ENCODE data around the gene MEN1.

Gene MEN1

DNA sequence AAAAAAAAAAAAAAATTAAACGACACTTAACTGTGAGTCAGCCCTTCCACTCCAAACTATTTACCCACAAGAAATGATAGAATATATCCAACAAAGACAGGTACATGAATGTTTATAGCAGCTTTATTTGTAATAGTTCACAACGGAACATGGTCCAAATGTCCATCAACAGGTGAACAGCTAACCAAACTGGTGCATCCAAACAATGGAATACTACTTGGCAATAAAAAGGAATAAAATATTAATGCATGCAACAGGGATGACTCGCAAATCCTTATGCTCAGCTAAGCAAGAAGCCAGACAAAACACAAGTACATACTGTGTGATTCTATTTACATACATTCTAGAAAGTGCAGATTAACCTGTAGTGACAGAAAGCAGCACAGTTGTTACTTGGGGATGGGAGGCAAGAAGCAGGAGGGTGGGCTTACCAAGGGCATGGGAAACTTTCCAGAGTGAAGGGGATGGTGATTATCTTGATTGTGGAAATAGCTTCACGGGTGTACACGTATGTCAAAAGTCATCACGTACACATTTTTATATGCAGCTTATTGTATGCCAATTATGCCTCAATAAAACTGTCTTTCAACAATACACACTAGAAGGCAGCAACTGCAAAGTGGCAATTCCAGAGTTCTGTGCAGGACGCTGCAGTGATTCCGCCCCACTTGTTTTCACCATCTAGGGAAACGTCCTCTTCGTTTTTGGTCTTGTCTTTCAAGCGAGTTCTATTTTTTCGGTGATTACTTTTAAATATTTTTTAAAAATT lies 25.4 kb downstream of the MEN1 start:
- no peaks in the 10 kb centered on the region; the same call in 1 of the 2 replicates for H3K4me1 ChIP-seq (ENCODE audit: low read length)
- no peaks in the 10 kb centered on the region for H3K79me2 ChIP-seq (ENCODE audit: low read length)
- no peak overlapping the region for H3K4me2 ChIP-seq (ENCODE audit: low read depth, low read length)
- H2AFZ ChIP-seq (ENCODE audit: low read length), result no peak overlapping the region
- no peak for DNase-seq
- no peaks in the 10 kb centered on the region for H4K20me1 ChIP-seq (ENCODE audit: insufficient read depth, low read length)
- no peaks in the 10 kb centered on the region for H3K36me3 ChIP-seq (replicated peaks; ENCODE audit: insufficient read depth, low read length)
- no peaks in the 10 kb centered on the region for H3K27me3 ChIP-seq (replicated peaks; ENCODE audit: insufficient read depth, low read length)
- peaks cover 6% of the 10 kb centered on the region; the same call in 1 of the 2 replicates for H3F3A ChIP-seq (ENCODE audit: insufficient read depth, low read length)
- no peak overlapping the region for H3K4me3 ChIP-seq (ENCODE audit: low read length)
- TF ChIP-seq EZH2 (optimal IDR thresholded peaks at IDR 0.05; ENCODE audit: low read depth, low read length) (no peak), EZH2phosphoT487 (IDR thresholded peaks at IDR 0.05; ENCODE audit: low read length) (no peak)
- TF ChIP-seq, protein P1, sequence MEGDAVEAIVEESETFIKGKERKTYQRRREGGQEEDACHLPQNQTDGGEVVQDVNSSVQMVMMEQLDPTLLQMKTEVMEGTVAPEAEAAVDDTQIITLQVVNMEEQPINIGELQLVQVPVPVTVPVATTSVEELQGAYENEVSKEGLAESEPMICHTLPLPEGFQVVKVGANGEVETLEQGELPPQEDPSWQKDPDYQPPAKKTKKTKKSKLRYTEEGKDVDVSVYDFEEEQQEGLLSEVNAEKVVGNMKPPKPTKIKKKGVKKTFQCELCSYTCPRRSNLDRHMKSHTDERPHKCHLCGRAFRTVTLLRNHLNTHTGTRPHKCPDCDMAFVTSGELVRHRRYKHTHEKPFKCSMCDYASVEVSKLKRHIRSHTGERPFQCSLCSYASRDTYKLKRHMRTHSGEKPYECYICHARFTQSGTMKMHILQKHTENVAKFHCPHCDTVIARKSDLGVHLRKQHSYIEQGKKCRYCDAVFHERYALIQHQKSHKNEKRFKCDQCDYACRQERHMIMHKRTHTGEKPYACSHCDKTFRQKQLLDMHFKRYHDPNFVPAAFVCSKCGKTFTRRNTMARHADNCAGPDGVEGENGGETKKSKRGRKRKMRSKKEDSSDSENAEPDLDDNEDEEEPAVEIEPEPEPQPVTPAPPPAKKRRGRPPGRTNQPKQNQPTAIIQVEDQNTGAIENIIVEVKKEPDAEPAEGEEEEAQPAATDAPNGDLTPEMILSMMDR (IDR thresholded peaks at IDR 0.05; ENCODE audit: low read length), result no peak
- no peak overlapping the region for H3K27ac ChIP-seq (ENCODE audit: low read length)
- no peaks in the 10 kb centered on the region for H3K9me2 ChIP-seq (replicated peaks; ENCODE audit: insufficient read depth, low read length)
- H3K9me3 ChIP-seq (replicated peaks; ENCODE audit: insufficient read depth, low read length), result no peaks in the 10 kb centered on the region
- no peak overlapping the region for H3K9ac ChIP-seq (ENCODE audit: low read length)

GRCh38 chr11:64778473-64779298 lies 31.7 kb downstream of the MEN1 start, which contains the start of gene SF1:
Gene SF1 (minus strand): TSS chr11:64778542. CDS start chr11:64778392, 150 bp downstream.
- TF ChIP-seq EZH2phosphoT487 (IDR thresholded peaks at IDR 0.05; ENCODE audit: low read length), result no peak
- TF ChIP-seq EZH2 (optimal IDR thresholded peaks at IDR 0.05; ENCODE audit: low read depth, low read length), result no peak
- TF ChIP-seq, protein P1 (IDR thresholded peaks at IDR 0.05; ENCODE audit: low read length), result no peak
- peak; percentile 99 for DNase-seq
- Histone ChIP-seq H3K9me2 (replicated peaks; ENCODE audit: insufficient read depth, low read length) (no peaks in the 10 kb centered on the region), H3K27me3 (replicated peaks; ENCODE audit: insufficient read depth, low read length) (no peaks in the 10 kb centered on the region), H3K9me3 (replicated peaks; ENCODE audit: insufficient read depth, low read length) (no peaks in the 10 kb centered on the region), H3K4me2 (ENCODE audit: low read depth, low read length) (peak within 1 kb of the TSS; percentile 78), H4K20me1 (ENCODE audit: insufficient read depth, low read length) (peaks cover 35% of the 10 kb centered on the region), H3K4me3 (ENCODE audit: low read length) (peak within 1 kb of the TSS; percentile 97), H2AFZ (ENCODE audit: low read length) (peak within 1 kb of the TSS; percentile 60), H3K4me1 (ENCODE audit: low read length) (peaks cover 27% of the 10 kb centered on the region), H3K9ac (ENCODE audit: low read length) (peak within 1 kb of the TSS; percentile 95), H3F3A (ENCODE audit: insufficient read depth, low read length) (peaks cover 27% of the 10 kb centered on the region), H3K36me3 (replicated peaks; ENCODE audit: insufficient read depth, low read length) (peaks cover 17% of the 10 kb centered on the region), H3K27ac (ENCODE audit: low read length) (peak within 1 kb of the TSS; percentile 94), H3K79me2 (ENCODE audit: low read length) (peaks cover 39% of the 10 kb centered on the region)

GRCh38 chr11:64778223-64778472 lies 32.2 kb downstream of the MEN1 start:
- peaks cover 17% of the 10 kb centered on the region for H3K36me3 ChIP-seq (replicated peaks; ENCODE audit: insufficient read depth, low read length)
- no peak overlapping the region for H3K4me2 ChIP-seq (ENCODE audit: low read depth, low read length)
- peaks cover 32% of the 10 kb centered on the region for H3F3A ChIP-seq (ENCODE audit: insufficient read depth, low read length)
- H3K79me2 ChIP-seq (ENCODE audit: low read length), result peaks cover 44% of the 10 kb centered on the region
- H3K9ac ChIP-seq (ENCODE audit: low read length), result peak overlapping the region; percentile 95
- no peaks in the 10 kb centered on the region for H3K9me3 ChIP-seq (replicated peaks; ENCODE audit: insufficient read depth, low read length)
- H3K4me3 ChIP-seq (ENCODE audit: low read length), result peak overlapping the region; percentile 75
- H2AFZ ChIP-seq (ENCODE audit: low read length), result no peak overlapping the region
- no peaks in the 10 kb centered on the region for H3K27me3 ChIP-seq (replicated peaks; ENCODE audit: insufficient read depth, low read length)
- TF ChIP-seq EZH2phosphoT487 (IDR thresholded peaks at IDR 0.05; ENCODE audit: low read length), result no peak
- TF ChIP-seq, protein P1 (IDR thresholded peaks at IDR 0.05; ENCODE audit: low read length), result no peak
- no peak for TF ChIP-seq EZH2 (optimal IDR thresholded peaks at IDR 0.05; ENCODE audit: low read depth, low read length)
- DNase-seq, result peak; percentile 10
- H3K9me2 ChIP-seq (replicated peaks; ENCODE audit: insufficient read depth, low read length), result no peaks in the 10 kb centered on the region
- peak overlapping the region; percentile 94 for H3K27ac ChIP-seq (ENCODE audit: low read length)
- peaks cover 32% of the 10 kb centered on the region for H3K4me1 ChIP-seq (ENCODE audit: low read length)
- H4K20me1 ChIP-seq (ENCODE audit: insufficient read depth, low read length), result peaks cover 40% of the 10 kb centered on the region
